ENCODE measurements around the gene ZNF646. TPM values are rescaled to one million over a fixed set of nuclear protein-coding genes. Genes with fewer than 3 reads are reported as not detected.

ZNF646 gene
- total RNA-seq, 2 experiments from 2014 or later: 30.1 to 33.8 TPM

GRCh38 chr16:31118223-31119155 lies 44.3 kb downstream of the ZNF646 start:
- Histone ChIP-seq H4K20me1 (ENCODE audit: insufficient read depth, low read length) (peaks cover 10% of the 10 kb centered on the region), H3K4me1 (ENCODE audit: insufficient read depth, low read length, poor library complexity, severe bottlenecking) (peaks cover 8% of the 10 kb centered on the region), H3K9me3 (ENCODE audit: low read length) (no peaks in the 10 kb centered on the region), H3K4me2 (ENCODE audit: low read length) (peak overlapping the region; percentile 83), H3K79me2 (ENCODE audit: insufficient read depth, low read depth, low read length) (peaks cover 20% of the 10 kb centered on the region), H3K36me3 (ENCODE audit: insufficient read depth, low read length) (peaks cover 46% of the 10 kb centered on the region), H3K4me3 (ENCODE audit: low read depth, low read length, poor library complexity, severe bottlenecking) (peak overlapping the region; percentile 81), H2AFZ (ENCODE audit: low read length) (no peak overlapping the region), H3K9me2 (ENCODE audit: insufficient read depth, low read length) (no peaks in the 10 kb centered on the region), H3K27ac (ENCODE audit: low read depth, low read length, poor library complexity, severe bottlenecking) (no peak overlapping the region)
- POLR2A ChIA-PET: interaction anchor here (0.7 to 2.8 kb wide), 10 partner anchors 11 to 165 kb away, joined by 3 to 16 read pairs (median 4); partner anchors contain the start of genes BCKDK, PRSS8 and VKORC1
- CTCF ChIA-PET (ENCODE audit: unreplicated experiment): interaction anchor here (0.9 kb wide), 1 partner anchor 23 kb away, joined by 6 read pairs; no protein-coding TSS in a partner anchor
- no peak for TF ChIP-seq CTCF (conservative IDR thresholded peaks at IDR 0.05; ENCODE audit: low read length)
- TF ChIP-seq EZH2phosphoT487 (IDR thresholded peaks at IDR 0.05; ENCODE audit: borderline replicate concordance, low read depth, low read length): no peak
- BruUV-seq (replicated peaks): TSS peak; percentile 59
- no peak for DNase-seq (ENCODE audit: low spot score)
- intact Hi-C loops (cut with micrococcal nuclease; ENCODE audit: unreplicated experiment): loop anchor here (10.0 kb wide), 1 partner anchor 336 kb away; the partner anchor contains the start of gene ARMC5

- H3K4me1 ChIP-seq (ENCODE audit: insufficient read depth, low read length, poor library complexity, severe bottlenecking): peaks cover 8% of the 10 kb centered on the region
- intact Hi-C loops (cut with micrococcal nuclease; ENCODE audit: unreplicated experiment): no loop called here
- H3K36me3 ChIP-seq (ENCODE audit: insufficient read depth, low read length): peaks cover 56% of the 10 kb centered on the region
- BruUV-seq (replicated peaks): no TSS peak
- no peak overlapping the region for H2AFZ ChIP-seq (ENCODE audit: low read length)
- POLR2A ChIA-PET: interaction anchor here (0.5 to 0.6 kb wide), 2 partner anchors 63 to 448 kb away, joined by 3 read pairs; no protein-coding TSS in a partner anchor
- DNase-seq (ENCODE audit: low spot score): no peak
- H4K20me1 ChIP-seq (ENCODE audit: insufficient read depth, low read length): peaks cover 10% of the 10 kb centered on the region
- H3K4me3 ChIP-seq (ENCODE audit: low read depth, low read length, poor library complexity, severe bottlenecking): no peak overlapping the region
- H3K9me2 ChIP-seq (ENCODE audit: insufficient read depth, low read length): no peaks in the 10 kb centered on the region
- no peak overlapping the region for H3K4me2 ChIP-seq (ENCODE audit: low read length)
- no peaks in the 10 kb centered on the region for H3K9me3 ChIP-seq (ENCODE audit: low read length)
- TF ChIP-seq EZH2phosphoT487 (IDR thresholded peaks at IDR 0.05; ENCODE audit: borderline replicate concordance, low read depth, low read length): no peak
- TF ChIP-seq CTCF (conservative IDR thresholded peaks at IDR 0.05; ENCODE audit: low read length): no peak
- peaks cover 20% of the 10 kb centered on the region for H3K79me2 ChIP-seq (ENCODE audit: insufficient read depth, low read depth, low read length)
- CTCF ChIA-PET (ENCODE audit: unreplicated experiment): interaction anchor here (1.1 kb wide), 1 partner anchor 22 kb away, joined by 5 read pairs; no protein-coding TSS in a partner anchor
- H3K27ac ChIP-seq (ENCODE audit: low read depth, low read length, poor library complexity, severe bottlenecking): no peak overlapping the region
These were observed 45.9 kb downstream of the ZNF646 start for GRCh38 chr16:31120129-31120528.
